GM13976 (cell line): ENCODE measurements around the gene CLSTN2.

Source experiments
- DNase-seq: peaks from one replicate; pipeline ENCODE4 v3.0.0; 2012; ENCODE audit warnings: low spot score
- CTCF ChIP-seq: IDR thresholded peaks from 2 replicates; pipeline ENCODE4 v1.5.1; 2012; ENCODE audit warnings: borderline replicate concordance, mild to moderate bottlenecking; ENCODE audit not compliant: insufficient read depth; ENCODE audit errors: extremely low read depth, missing control alignments, control extremely low read depth
- in situ Hi-C: fragments of 300-500 bp; cut with MboI; formaldehyde crosslinking; loops from one replicate; pipeline ENCODE4 v1.12.0; 2022; ENCODE audit warnings: low sequenced_read_pairs, mixed read lengths, inconsistent platforms; ENCODE audit not compliant: unreplicated experiment

Gene CLSTN2

GRCh38 chr3:140597364-140597763, 662.4 kb downstream of the CLSTN2 start:
- in situ Hi-C loops, result no loop called here
- DNase-seq, result no peak
- no peak for TF ChIP-seq CTCF

GRCh38 chr3:140597792-140598191, 662.8 kb downstream of the CLSTN2 start:
- no peak for TF ChIP-seq CTCF
- no peak for DNase-seq
- in situ Hi-C loops, result no loop called here

GRCh38 chr3:140599009-140599408, 664.0 kb downstream of the CLSTN2 start:
- DNase-seq, result no peak
- no peak for TF ChIP-seq CTCF
- in situ Hi-C loops, result no loop called here

GRCh38 chr3:140599496-140599895, 664.5 kb downstream of the CLSTN2 start:
- DNase-seq, result no peak
- no peak for TF ChIP-seq CTCF
- in situ Hi-C loops, result no loop called here

- no peak for TF ChIP-seq CTCF
- in situ Hi-C loops, result loop anchor here (25.0 kb wide), 1 partner anchor 260 kb away; no protein-coding TSS in a partner anchor
- DNase-seq, result no peak
Measured at GRCh38 chr3:140601881-140602280, 666.9 kb downstream of the CLSTN2 start.

GRCh38 chr3:140602781-140603180, 667.8 kb downstream of the CLSTN2 start:
- TF ChIP-seq CTCF, result no peak
- no peak for DNase-seq
- in situ Hi-C loops, result loop anchor here (25.0 kb wide), 1 partner anchor 260 kb away; no protein-coding TSS in a partner anchor

- no peak for TF ChIP-seq CTCF
- no peak for DNase-seq
- in situ Hi-C loops, result loop anchor here (25.0 kb wide), 1 partner anchor 259 kb away; no protein-coding TSS in a partner anchor
Measured at GRCh38 chr3:140603766-140604165, 668.8 kb downstream of the CLSTN2 start.
